ENCODE data around the gene ZBTB21.
"Not testable (repeated sequence)": the region's sequence is repeated elsewhere in the genome, so short reads cannot be mapped to it uniquely, and the experiment has no call there.

The ZBTB21 gene

DNA sequence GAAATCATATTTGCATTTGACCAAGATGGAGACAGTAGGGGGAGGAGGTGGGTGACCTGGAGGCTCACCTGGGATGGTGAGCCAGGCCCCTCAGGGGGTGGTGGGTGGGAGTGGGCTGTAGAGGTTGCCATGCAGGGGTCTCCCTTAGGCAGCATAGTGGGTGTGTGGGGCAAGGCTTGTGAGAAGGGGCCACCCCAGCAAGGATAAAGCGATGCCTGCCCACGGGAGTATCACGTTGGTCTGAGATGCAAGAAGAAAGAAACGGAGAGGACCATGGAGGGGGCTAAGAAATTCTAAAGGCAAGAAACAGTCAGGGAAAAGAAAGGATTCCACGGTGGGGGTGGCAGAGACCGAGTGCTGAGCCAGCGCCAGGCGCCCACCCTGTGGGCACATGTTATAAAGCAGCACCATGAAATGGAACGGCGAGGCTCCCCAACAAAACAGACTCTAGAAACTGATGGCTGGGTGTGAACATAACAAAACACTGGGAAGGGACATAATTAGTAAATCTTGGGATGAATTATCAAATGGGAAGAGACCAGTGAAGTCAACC is 44.6 kb downstream of the ZBTB21 start:
- no peak for DNase-seq

DNA sequence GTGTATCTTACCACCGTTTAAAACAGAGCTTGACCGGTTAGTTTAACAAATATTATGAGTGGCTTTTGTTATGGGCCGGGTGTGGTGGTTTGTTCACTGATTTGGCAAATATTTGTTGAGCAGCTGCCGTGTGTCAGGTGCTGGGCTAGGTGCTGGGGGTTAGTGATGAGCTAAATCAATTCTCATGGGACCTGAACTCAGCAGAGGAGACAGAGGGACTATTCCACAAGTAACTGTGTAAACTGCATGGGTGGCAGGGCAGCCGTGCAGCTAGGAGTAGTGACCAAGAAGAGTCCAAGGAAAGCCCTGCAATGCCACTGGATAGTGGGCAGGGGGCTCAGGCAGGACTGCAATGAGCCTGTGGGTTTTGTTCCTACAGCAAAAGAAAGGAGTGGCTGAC is 45.1 kb downstream of the ZBTB21 start:
- no peak for DNase-seq

DNA sequence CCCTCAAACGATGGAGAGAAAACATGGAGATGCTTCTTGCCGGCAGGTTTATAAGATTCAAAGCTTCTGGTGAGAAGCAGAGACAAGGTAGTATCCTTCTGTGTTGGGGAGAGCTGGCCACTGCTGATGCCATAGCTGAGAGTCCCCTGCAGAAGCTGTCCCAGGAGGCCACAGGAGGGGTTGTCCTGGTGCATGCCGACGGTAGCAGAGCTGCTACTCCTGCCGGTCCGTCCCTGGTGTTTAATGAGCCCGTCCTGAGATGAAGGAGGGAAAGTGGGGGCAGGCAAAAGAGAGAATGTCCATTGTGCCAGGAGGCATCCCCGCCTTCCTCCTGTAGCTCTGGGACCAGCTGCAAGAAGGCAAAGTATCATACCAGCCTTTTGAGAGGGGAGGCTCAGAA is 46.0 kb downstream of the ZBTB21 start:
- DNase-seq = no peak

DNA sequence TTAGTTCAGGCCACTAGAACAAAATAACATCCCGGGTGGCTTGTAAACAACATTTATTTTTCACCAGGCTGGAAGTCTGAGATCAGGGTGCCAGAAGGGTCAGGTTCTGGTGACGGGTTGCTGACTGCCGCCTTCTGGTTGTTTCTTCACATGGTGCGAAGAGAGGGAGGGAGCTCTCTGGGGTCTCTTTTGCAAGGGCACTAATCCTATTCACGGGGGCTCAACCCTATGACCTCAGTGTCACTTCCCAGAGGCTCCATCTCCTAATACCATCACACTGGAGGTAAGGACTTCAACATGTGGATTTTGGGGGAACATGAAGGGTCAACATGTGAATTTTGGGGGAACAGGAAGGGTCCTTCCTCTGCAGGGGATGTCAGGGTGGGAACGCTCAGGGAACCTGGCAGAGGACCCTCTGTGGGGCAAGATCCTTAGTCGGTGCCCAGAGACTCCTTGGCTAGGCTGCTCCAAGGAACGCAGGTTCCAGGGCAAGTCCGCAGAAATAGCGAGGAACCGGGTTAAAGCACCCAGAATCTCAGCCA is 47.7 kb downstream of the ZBTB21 start:
- no peak for DNase-seq

DNA sequence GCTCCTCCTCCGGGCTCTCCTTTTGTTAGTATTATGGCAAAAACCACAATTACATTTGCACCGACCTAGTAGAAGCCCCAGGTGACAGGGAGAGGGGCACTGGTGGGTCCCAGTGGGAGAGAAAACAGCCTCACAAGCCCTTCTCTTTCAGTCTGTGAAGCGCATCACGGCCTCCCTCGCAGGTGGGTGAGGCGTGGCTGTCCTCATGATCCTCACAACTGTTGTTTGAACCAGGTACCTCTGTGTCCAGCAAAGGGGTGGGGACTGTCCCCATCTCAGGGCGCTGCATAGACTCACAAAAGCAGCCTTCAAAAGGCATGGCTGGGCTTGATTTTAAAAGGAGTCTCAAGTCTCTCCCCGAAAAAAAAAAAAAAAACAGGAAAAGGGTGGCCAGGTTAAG is 48.4 kb downstream of the ZBTB21 start:
- peak; percentile 4 to 14 for DNase-seq

DNA sequence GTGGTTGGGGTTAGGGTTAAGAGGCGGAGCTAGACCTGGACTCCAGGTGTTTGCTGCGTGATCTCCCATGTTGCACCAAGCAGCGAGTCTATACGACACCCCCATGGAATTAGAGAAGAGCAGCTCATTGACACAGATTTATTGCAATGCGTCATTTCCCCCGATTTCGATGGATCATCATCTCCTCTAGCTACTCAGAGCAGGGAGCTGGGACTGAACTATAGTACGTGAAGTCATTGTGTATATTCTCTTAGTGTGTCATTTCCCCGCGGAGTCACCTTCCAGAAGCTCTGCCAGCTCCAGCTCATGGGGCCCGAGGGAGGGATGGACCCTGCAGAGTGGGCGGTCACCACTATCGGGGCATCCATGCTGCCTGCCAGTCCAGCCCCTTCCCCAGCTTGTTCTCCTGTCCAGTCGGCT is 48.9 kb downstream of the ZBTB21 start:
- DNase-seq = no peak

DNA sequence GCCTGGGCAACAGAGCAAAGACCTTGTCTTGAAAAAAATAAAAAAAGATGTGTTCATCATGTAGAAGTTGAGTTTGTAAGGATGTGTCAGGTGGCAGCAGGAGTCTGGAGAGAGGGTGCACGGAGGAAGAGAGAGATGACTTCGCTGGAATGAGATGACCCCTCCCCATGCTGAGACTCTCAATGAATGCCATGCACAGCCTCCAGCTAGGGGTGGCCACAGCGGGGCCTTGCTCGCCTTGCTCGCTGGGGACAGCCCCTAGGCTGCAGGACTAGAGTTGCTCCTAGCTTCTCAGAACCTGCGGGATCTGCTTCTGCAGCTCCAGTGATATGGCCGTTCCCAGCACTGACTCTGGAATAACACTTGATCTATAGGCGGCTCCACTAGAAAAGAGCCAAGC is 49.8 kb downstream of the ZBTB21 start:
- no peak for DNase-seq

DNA sequence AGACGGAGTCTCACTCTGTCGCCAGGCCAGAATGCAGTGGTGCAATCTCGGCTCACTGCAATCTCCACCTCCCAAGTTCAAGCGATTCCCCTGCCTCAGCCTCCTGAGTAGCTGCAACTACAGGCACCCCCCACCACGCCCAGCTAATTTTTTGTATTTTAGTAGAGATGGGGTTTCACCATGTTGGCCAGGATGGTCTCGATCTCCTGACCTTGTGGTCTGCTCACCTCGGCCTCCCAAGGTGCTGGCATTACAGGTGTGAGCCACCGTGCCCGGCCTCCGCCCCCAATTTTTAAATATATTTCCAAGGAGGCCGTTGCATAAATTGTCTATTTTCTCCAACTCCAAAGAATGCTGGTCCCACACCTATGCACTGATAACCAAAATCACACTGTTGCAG is 50.5 kb downstream of the ZBTB21 start:
- not testable (repeated sequence) for DNase-seq

DNA sequence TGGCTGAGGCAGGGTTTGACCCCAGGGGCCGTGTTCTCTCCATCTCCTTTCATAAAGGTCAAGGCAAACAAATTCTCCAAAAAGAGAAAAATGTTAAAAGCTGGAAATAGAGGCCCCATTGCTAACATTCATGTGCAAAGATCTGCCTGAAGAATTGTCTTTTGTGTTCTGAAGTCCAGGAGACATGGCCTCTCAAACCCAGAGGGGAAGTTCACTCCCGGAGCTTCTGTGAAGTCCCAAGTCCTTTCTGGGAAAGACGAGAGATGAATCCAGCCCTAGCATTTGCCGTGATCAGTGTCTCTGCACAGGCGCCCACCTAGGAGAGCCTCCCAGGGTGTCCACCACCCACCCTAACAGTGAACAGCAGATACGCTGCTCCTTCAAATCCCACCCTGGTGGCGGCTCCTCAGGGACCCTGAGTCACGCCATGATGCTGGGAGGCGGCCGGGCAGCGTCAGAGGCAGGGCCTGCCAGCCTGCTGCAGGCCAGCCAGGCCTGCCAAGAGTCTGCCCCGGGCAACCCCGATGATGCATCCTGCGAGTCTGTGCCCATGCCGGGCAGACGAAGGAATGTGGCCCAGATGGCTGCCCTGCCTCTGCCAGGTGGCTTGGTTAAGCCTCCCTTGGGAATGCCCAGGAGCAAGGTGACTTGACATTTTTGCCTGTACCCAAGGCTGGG is 51.1 kb downstream of the ZBTB21 start:
- no peak for DNase-seq

DNA sequence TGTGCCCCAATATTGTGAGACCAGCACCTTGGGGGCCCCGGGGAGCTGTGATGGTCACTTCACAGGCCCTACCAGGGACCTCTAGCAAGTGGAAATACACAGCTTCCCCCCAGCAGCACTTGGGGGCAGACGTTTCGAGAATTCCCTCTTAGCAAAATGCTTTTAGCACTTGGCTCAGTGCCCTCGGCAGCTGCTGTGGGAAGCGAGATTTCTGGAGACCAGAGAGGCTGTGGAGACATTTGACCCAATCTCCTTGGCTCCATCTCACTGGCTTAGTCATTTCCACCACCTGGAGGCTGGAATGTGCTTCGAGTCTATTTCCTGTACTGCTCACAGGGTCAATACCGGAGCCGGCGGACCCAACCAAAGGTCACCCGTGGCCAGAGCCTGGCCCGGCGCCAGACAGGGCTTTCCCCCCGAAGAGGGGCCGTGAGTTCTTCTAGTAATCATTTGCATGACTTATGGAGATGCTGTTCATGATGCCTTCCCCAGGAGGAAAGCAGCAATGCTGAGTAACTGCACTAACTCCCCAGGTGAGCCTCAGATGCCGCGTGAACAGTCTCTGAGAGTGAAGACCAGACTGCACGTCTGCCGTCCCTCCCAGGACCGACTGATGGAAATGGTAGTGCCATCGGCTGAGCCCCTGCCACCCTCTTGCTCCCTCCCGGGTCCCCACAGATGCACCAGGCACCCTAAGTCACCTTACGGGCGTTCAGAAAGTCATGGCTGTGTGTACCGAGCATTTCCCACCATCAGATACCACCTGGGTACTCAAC is 52.0 kb downstream of the ZBTB21 start:
- no peak for DNase-seq

DNA sequence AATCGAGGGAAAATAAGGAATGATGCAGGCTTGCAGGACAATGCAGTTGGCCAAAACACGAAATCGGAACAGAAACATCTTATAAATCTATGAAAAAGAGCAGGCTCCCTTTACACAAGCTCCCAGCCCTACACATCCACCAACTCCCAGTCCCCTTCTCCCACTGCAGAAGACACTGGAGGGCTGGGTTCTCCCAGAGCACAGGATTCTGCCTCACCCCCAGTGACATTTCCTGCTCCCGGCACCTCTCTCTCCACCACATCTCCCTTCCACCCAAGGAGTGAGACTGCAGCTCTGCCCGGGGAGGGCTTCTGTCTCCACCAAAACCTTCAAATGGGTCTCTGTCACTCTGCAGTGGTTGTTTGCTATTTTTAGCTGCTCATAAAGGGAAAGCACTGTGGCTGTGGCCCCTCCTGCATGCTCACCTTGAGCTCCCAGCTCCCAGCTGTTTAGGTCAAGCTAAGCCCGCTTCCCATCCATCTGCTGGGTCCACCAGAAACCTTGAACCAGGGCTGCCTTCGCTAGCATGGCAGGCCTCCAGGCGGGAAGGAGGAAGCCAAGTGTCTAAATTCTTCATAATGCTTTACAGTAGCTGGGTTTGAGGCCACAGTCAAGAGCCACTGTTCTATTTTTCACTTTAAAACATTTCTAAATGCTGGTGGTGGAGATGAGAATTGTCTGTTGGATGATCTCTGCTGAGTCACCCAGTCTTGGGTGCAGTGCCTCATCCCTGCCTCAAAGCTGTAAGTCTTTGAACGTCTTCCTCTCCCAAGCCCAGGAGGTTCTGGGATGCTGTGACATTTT is 53.0 kb downstream of the ZBTB21 start:
- DNase-seq = peak; percentile 32 to 37

DNA sequence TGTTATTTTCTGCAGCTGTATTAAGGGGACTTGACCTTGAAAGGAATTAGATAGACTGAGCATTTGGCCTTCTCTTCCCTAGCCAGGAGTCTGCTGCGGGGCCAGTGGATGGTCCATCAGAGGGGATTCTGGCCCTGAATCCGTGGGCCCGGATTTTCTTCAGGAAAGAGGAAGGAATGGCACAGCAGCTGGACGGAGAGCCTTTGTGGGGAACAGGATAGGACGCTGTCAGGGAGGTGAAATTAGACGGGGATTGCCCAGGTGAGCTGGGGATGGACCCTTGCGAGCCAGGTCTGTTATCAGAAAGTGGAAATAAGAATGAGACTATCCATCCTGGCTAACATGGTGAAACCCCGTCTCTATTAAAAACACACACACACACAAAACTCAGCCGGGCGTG is 54.6 kb downstream of the ZBTB21 start:
- DNase-seq = no peak

DNA sequence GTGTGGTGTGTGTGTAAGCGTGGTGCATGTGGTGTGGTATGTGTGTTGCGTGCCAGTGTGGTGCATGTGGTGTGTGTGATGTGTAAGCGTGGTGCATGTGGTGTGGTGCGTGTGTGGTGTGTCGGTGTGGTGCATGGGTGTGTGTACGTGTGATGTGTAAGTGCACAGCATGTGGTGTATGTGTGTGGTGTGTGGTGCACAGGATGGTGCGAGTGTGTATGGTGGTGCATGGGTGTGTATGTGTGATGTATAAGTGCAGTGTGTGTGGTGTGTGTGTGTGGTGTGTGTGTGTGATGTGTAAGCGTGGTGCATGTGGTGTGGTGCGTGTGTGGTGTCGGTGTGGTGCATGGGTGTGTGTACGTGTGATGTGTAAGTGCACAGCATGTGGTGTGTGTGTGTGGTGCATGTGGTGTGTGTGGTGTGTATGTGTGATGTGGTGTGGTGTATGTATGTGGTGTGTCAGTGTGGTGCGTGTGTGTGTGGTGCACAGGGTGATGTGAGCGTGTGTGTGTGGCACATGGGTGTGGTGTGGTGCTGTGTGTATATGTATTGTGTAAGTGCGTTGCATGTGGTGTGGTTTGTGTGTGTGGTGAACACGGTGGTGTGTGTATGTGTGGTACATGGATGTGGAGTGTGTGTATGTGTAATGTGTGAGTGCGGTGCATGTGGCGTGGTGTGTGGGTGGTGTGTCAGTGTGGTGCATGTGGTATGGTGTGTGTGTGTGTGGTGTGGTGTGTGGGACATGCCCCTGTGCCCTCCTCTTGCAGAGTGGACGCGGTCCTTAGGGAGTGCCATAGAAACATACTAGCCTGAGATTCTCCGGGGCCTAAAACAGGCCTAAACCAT is 55.3 kb downstream of the ZBTB21 start:
- DNase-seq = no peak

DNA sequence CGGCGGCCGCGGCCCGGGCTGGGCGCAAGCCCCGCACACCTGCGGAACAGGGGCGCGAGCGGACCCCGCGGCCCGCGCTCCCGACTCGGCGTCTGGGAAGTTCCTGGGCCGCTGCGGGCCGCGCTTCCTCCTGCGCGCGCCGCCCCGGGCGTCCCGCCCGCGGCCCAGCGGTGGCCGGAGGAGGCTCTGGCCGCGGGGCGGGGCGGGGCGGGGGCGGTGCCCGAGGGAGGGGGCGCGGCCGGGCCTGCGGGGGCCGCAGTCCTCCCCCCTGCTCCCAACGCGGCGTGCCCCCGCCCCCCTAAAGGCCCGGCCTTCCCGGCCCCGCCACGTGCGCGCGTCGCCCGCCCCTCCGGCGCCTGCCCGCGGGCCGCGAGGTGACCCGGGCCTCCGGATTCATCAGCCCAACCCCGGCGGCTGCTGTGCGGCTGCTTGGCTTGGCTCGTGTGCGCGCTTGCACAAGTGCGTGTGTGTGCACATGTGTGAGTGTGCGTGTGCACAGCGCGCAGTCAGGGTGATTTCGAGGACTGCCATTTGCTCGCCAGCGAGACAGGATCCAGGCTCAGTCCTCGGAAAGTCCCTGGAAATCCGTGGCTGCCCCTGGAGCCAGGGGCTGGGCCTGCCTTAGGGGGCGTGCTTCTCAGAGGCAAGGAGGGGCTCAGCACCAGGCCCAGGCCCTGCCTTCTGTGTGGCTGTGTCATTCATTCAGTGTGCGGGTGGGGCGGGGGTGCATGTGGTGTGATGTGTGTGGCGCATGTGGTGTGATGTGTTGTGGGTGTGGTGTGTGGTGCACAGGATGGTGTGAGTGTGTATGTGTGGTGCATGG is 56.1 kb downstream of the ZBTB21 start, which contains the start of gene C2CD2:
Gene C2CD2, minus strand, starts transcription at position 188 of the 823 bp plus-strand sequence. CDS start 370 bp downstream, outside the sequence.
- DNase-seq = no peak

DNA sequence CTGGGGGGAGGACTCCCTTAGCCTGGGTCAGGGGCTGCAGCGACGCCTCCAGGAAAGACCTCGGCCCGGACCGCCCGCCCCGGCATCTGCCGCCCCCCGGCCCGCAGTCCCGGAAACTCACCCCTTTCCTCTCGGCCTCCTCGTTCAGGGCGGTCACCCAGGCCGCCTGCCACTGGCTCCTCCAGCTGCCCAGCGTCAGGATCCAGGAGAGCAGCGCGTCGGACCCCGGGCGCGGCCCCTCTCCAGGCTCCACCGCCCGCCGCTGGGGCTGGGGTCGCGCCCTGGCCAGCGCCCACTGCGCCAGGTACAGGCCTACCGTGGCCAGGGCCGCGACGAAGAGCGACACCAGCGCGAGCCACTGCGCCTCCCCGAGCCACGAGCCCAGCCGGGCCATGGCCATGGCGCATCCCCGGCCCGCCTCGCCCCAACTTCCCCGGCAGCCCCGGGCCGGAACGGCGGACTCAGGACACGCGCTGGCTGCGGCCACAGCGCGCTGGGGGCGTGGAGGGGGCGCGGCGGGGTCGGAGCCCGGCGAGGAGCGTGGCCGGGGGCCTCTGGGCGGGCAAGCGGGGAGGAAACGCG is 56.8 kb downstream of the ZBTB21 start:
- DNase-seq = no peak

DNA sequence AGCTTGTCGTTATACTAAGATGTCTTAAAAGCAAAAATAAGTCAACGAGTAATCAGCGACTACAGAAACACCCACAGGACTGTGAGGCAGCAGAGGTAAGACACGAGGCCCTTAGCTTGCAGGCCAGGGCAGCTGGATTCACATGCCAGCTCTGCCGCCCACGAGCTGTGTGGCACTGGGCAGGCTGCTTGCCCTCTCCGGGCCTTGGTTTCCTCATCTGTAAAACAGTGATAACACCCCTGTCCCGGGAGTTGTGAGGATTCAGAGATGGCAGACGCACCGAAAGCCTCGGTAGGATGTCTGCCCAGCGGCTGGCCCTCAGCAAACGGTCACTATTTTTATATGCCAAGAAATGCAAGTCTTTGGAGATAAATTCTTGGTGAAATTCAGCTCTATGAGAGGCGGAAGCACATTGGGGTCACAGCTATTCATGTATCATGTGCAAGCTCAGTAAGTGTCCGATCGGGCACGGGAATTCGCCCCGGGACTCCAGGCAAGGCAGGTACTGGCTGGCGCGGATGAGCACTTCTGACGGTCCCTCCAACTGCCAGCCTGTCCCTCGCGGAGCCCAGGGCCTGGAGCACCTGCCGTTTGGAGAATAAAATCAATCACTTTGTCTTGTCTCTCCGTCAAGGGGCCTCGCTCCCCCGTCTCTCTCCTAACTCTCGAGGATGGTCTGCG is 57.5 kb downstream of the ZBTB21 start:
- DNase-seq = no peak

DNA sequence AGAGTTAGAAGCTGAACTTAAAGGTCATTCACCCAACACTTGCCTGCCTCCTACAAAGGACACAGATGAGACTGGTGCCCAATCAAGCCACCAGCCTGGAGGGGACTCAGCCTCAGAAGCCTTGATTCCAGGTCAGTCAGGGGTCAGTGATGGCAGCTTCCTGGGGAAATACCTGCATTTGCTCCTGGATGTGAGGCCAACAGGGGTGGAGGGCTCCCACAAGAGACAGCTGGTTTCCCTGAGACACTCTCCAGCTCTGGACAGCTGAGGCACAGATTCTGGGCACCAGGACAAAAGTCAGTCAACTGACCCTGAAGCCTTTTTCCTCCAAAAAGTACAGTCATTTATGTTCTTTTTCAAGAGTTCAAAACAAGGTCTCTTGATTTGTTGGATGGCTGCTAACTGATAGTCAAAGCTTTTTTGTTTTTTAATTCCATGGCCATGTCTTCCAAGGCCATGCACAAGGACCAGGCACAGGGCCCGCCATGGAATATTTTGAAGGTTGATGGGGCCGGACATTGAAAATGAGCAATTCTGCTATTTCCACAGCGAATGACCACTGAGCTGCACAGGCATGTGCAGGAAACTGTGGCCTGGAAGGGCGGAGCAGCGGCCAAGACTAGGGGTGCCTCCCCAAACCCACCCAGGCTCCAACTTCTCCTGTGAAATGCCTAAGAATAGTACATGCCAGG is 58.1 kb downstream of the ZBTB21 start:
- DNase-seq = no peak

DNA sequence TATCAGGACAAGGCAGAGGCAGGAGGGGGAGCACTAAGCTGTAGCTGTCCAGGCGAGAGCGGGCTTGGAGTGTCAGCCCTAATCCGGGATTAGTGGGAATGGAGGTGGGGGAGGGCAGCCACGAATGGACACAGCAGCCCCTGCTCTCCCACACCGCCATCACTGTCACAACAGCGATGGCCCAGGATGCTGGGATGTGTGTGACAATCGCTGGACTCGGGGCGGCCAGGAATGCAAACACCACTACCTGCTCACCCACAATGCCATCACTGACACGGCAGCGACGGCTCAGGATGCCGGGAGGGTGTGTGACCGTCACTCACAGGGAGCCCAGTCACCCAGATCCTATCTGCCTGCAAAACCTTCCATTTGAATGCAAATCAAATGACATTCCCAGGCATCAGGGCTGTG is 59.2 kb downstream of the ZBTB21 start:
- no peak for DNase-seq

DNA sequence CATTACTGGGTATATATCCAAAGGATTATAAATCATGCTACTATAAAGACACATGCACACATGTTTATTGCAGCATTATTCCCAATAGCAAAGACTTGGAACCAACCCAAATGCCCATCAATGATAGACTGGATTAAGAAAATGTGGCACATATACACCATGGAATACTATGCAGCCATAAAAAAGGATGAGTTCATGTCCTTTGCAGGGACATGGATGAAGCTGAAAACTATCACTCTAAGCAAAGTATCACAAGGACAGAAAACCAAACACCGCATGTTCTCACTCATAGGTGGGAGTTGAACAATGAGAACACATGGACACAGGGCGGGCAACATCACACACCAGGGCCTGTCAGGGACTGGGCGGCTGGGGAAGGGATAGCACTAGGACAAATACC is 60.5 kb downstream of the ZBTB21 start:
- not testable (repeated sequence) for DNase-seq

All from Kasumi-1 (cell line).